Measurements from ENCODE around the gene SMARCD2. TPM values are rescaled to one million over a fixed set of nuclear protein-coding genes. Genes with fewer than 3 reads are reported as not detected.

The SMARCD2 gene
- total RNA-seq, 2 experiments from 2014 or later, result 100.0 to 101 TPM

GRCh38 chr17:63823659-63824331 lies 18.7 kb downstream of the SMARCD2 start:
- peaks cover 78% of the 10 kb centered on the region for H3K36me3 Mint-ChIP-seq (ENCODE audit: low read depth)
- ChIA-PET POLR2A (interaction anchor here (0.5 kb wide), 2 partner anchors 25 to 199 kb away, joined by 3 to 6 read pairs; no protein-coding TSS in a partner anchor), CTCF (no interaction called here)
- H3K27ac Mint-ChIP-seq, result peak overlapping the region; percentile 38
- peaks cover 43% of the 10 kb centered on the region for H3K4me1 Mint-ChIP-seq
- ATAC-seq (no peak), DNase-seq (no peak)
- no peaks in the 10 kb centered on the region for H3K9me3 Mint-ChIP-seq (ENCODE audit: low read depth)
- intact Hi-C loops (cut with DNase I, micrococcal nuclease), result loop anchor here in 1 of 2 experiments (10.0 kb wide), 1 partner anchor 199 kb away; the partner anchor contains the start of gene MAP3K3
- H3K4me3 Mint-ChIP-seq, result no peak overlapping the region
- H3K27me3 Mint-ChIP-seq, result no peaks in the 10 kb centered on the region

GRCh38 chr17:63822537-63822936 lies 19.9 kb downstream of the SMARCD2 start:
- ChIA-PET CTCF (interaction anchor here (0.7 kb wide), 1 partner anchor 10 kb away, joined by 3 read pairs; no protein-coding TSS in a partner anchor), POLR2A (interaction anchor here (0.6 kb wide), 1 partner anchor 50 kb away, joined by 3 read pairs; no protein-coding TSS in a partner anchor)

GRCh38 chr17:63821804-63822203 lies 20.7 kb downstream of the SMARCD2 start:
- ChIA-PET CTCF (interaction anchor here (0.6 to 1.2 kb wide), 3 partner anchors 18 to 70 kb away, joined by 3 read pairs; no protein-coding TSS in a partner anchor), POLR2A (interaction anchor here (0.6 to 0.7 kb wide), 2 partner anchors 25 to 50 kb away, joined by 3 read pairs; no protein-coding TSS in a partner anchor)

More at GRCh38 chr17:63822537-63822936, 19.9 kb downstream of the SMARCD2 start:
- H3K27me3 Mint-ChIP-seq, result no peaks in the 10 kb centered on the region
- peaks cover 80% of the 10 kb centered on the region for H3K36me3 Mint-ChIP-seq (ENCODE audit: low read depth)
- intact Hi-C loops (cut with DNase I, micrococcal nuclease), result loop anchor here in 1 of 2 experiments (10.0 kb wide), 1 partner anchor 198 kb away; the partner anchor contains the start of gene MAP3K3
- peak overlapping the region; percentile 68 for H3K27ac Mint-ChIP-seq
- H3K4me1 Mint-ChIP-seq, result peaks cover 34% of the 10 kb centered on the region
- H3K9me3 Mint-ChIP-seq (ENCODE audit: low read depth), result no peaks in the 10 kb centered on the region
- H3K4me3 Mint-ChIP-seq, result no peak overlapping the region
- no peak for DNase-seq
- no peak for ATAC-seq

DNA sequence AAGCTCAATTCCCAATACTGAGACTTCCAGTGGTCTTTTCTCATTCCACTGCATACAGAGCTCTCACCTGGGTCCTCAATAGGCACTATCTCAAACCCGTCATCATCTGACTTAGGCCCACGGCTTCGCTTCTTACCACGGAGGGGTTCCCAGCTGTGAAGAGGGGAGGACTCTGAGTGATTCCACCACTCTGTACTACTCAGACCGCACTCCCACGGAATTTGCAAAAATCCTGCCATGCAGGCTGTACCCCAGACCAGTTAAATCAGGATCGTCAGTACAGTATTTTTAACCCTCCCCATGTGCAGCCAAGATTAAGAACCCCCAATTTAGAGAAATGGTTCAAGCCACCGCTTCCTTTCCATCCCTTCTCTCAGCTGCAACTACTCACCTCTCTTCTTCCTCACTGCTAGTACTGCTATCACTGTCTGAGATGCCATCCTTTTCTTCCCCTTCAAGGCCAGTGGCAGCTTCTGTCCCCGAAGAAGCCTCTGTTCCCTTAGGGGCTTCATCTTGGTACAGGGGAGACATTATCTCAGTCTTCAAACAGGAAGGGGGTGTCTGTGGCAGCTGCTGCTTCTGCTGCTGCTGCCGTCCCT lies 21.4 kb downstream of the SMARCD2 start:
- intact Hi-C loops (cut with DNase I, micrococcal nuclease), result loop anchor here in 1 of 2 experiments (10.0 kb wide), 1 partner anchor 196 kb away; the partner anchor contains the start of gene MAP3K3
- POLR2A ChIA-PET, result interaction anchor here (0.7 kb wide), 1 partner anchor 25 kb away, joined by 3 read pairs; no protein-coding TSS in a partner anchor

More at GRCh38 chr17:63821804-63822203, 20.7 kb downstream of the SMARCD2 start:
- intact Hi-C loops (cut with DNase I, micrococcal nuclease), result loop anchor here in 1 of 2 experiments (10.0 kb wide), 1 partner anchor 197 kb away; the partner anchor contains the start of gene MAP3K3
- DNase-seq (no peak), ATAC-seq (no peak)
- Mint-ChIP-seq H3K9me3 (ENCODE audit: low read depth) (no peaks in the 10 kb centered on the region), H3K36me3 (ENCODE audit: low read depth) (peaks cover 81% of the 10 kb centered on the region), H3K27ac (peak overlapping the region; percentile 68), H3K4me3 (no peak overlapping the region), H3K27me3 (no peaks in the 10 kb centered on the region), H3K4me1 (peaks cover 34% of the 10 kb centered on the region)

DNA sequence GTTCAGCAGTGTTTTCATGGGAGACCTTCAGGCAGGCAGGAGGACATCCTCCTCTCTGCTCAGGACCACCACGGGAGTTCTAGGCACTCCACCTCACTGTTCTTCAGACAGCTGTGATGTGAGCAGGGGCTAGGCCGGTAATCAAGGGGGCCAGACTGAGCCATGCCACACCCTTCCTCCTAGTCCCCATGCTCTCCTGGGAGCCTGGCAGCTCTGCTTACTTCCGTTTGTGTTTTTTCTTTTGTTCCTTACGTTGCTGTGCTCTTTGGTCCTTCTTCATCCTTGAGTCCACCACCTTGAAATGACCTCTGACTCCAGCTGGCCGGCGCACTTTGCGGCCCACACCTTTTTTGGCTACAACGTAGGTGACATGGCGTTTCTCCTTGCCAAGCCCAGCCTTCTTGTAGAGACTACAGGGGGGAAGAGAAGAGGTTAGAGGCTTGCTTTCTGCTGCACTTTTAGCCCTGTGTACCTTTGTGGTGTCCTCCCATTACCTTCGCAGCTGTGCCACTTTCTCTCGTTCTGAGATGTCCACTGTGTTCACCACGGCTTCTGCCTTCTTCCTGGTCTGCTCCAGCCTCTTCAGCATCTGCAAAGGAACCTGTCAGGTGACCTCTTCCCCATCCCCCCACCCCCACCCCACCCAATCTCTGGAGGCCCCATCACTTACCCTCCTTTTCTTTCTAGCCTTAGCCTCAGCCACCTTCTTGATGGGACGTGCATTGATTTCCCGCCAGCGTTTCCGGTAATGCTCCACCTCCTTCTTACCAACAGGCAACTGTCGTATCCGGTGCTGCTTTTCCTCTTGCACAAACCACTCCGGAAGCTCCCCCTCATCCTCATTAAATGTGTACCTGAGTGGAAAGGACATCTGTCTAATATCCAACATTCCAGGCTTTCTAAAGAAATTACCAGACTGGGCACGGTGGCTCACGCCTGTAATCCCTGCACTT lies 22.6 kb downstream of the SMARCD2 start:
- Mint-ChIP-seq H3K27ac (peak overlapping the region; percentile 63), H3K4me1 (peaks cover 19% of the 10 kb centered on the region), H3K27me3 (no peaks in the 10 kb centered on the region), H3K36me3 (ENCODE audit: low read depth) (peaks cover 75% of the 10 kb centered on the region), H3K9me3 (ENCODE audit: low read depth) (no peaks in the 10 kb centered on the region), H3K4me3 (no peak overlapping the region)
- ATAC-seq (no peak), DNase-seq (peak; percentile 38)
- CTCF ChIA-PET, result interaction anchor here (0.8 to 1.1 kb wide), 2 partner anchors 15 kb away, joined by 3 to 4 read pairs; no protein-coding TSS in a partner anchor
- intact Hi-C loops (cut with DNase I, micrococcal nuclease), result loop anchor here in 1 of 2 experiments (10.0 kb wide), 1 partner anchor 195 kb away; the partner anchor contains the start of gene MAP3K3
- POLR2A ChIA-PET, result no interaction called here

More for the DNA sequence above, 21.4 kb downstream of the SMARCD2 start:
- CTCF ChIA-PET, result interaction anchor here (0.7 to 1.2 kb wide), 2 partner anchors 19 to 22 kb away, joined by 3 read pairs; no protein-coding TSS in a partner anchor
- H3K36me3 Mint-ChIP-seq (ENCODE audit: low read depth), result peaks cover 79% of the 10 kb centered on the region
- H3K27me3 Mint-ChIP-seq, result no peaks in the 10 kb centered on the region
- peaks cover 29% of the 10 kb centered on the region for H3K4me1 Mint-ChIP-seq
- no peak overlapping the region for H3K27ac Mint-ChIP-seq
- ATAC-seq (peak; percentile 13), DNase-seq (no peak)
- no peaks in the 10 kb centered on the region for H3K9me3 Mint-ChIP-seq (ENCODE audit: low read depth)
- no peak overlapping the region for H3K4me3 Mint-ChIP-seq

- no peak for DNase-seq
- Mint-ChIP-seq H3K4me1 (peaks cover 13% of the 10 kb centered on the region), H3K36me3 (ENCODE audit: low read depth) (peaks cover 72% of the 10 kb centered on the region), H3K4me3 (no peak overlapping the region), H3K27me3 (no peaks in the 10 kb centered on the region), H3K9me3 (ENCODE audit: low read depth) (no peaks in the 10 kb centered on the region), H3K27ac (peak overlapping the region; percentile 63)
- CTCF ChIA-PET, result interaction anchor here (1.1 kb wide), 2 partner anchors 9 to 14 kb away, joined by 3 to 4 read pairs; no protein-coding TSS in a partner anchor
- POLR2A ChIA-PET, result interaction anchor here (0.6 kb wide), 2 partner anchors 39 to 257 kb away, joined by 3 to 4 read pairs; no protein-coding TSS in a partner anchor
- ATAC-seq, result no peak
- intact Hi-C loops (cut with DNase I, micrococcal nuclease), result no loop called here
Observed at GRCh38 chr17:63819131-63819530, 23.4 kb downstream of the SMARCD2 start.

DNA sequence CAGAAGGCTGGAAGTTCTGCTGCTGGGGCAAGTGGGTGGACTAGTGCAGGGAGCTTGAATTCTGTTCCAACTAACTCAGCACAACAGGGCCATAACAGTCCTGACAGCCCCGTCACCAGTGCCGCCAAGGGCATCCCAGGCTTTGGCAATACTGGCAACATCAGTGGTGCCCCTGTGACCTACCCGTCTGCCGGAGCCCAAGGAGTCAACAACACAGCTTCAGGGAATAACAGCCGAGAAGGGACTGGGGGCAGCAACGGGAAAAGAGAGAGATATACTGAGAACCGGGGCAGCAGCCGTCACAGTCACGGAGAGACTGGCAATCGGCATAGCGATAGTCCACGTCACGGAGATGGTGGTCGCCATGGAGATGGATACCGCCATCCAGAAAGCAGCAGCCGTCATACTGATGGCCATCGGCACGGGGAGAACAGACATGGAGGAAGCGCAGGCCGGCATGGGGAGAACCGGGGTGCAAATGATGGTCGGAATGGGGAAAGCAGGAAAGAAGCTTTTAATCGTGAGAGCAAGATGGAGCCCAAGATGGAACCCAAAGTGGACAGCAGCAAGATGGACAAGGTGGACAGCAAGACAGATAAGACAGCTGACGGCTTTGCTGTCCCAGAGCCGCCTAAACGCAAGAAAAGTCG lies 24.6 kb downstream of the SMARCD2 start:
- Mint-ChIP-seq H3K27ac (no peak overlapping the region), H3K36me3 (ENCODE audit: low read depth) (peaks cover 72% of the 10 kb centered on the region), H3K4me3 (no peak overlapping the region), H3K9me3 (ENCODE audit: low read depth) (no peaks in the 10 kb centered on the region), H3K4me1 (peaks cover 5% of the 10 kb centered on the region), H3K27me3 (no peaks in the 10 kb centered on the region)
- no peak for ATAC-seq
- CTCF ChIA-PET, result interaction anchor here (0.7 to 1.3 kb wide), 4 partner anchors 10 to 36 kb away, joined by 3 read pairs; no protein-coding TSS in a partner anchor
- POLR2A ChIA-PET, result no interaction called here
- intact Hi-C loops (cut with DNase I, micrococcal nuclease), result no loop called here
- DNase-seq, result no peak

- ATAC-seq (no peak), DNase-seq (no peak)
- H3K27me3 Mint-ChIP-seq, result no peaks in the 10 kb centered on the region
- ChIA-PET POLR2A (interaction anchor here (0.6 kb wide), 1 partner anchor 139 kb away, joined by 3 read pairs; no protein-coding TSS in a partner anchor), CTCF (interaction anchor here (0.6 to 1.2 kb wide), 2 partner anchors 18 to 42 kb away, joined by 3 read pairs; partner anchors contain the start of gene DDX42)
- H3K36me3 Mint-ChIP-seq (ENCODE audit: low read depth), result peaks cover 71% of the 10 kb centered on the region
- H3K27ac Mint-ChIP-seq, result peak overlapping the region; percentile 1
- intact Hi-C loops (cut with DNase I, micrococcal nuclease), result no loop called here
- H3K4me1 Mint-ChIP-seq, result peaks cover 2% of the 10 kb centered on the region
- H3K4me3 Mint-ChIP-seq, result no peak overlapping the region
- no peaks in the 10 kb centered on the region for H3K9me3 Mint-ChIP-seq (ENCODE audit: low read depth)
Observed at GRCh38 chr17:63816669-63817068, 25.8 kb downstream of the SMARCD2 start.

DNA sequence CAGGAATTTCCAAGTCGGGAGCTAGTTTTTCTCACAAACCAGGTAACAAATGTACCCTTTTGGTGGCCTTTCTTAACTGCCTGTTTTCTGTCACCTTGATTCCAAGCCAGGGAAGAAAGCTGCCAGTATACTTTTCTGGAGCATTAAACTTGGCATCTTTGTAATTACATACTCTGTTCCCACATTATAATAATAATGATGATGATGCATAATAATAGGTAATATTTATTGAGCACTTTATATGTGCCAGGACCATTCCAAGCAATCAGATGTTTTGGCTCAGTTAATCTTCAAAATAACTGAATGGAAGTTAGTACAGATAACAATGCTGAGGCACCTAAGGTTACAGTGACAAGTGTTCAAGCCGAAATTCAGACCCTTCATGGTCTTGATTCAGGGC lies 26.4 kb downstream of the SMARCD2 start:
- intact Hi-C loops (cut with DNase I, micrococcal nuclease), result no loop called here
- ChIA-PET POLR2A (no interaction called here), CTCF (interaction anchor here (0.6 to 1.2 kb wide), 2 partner anchors 18 to 42 kb away, joined by 3 read pairs; partner anchors contain the start of gene DDX42)
- no peak for DNase-seq
- ATAC-seq, result no peak
- Mint-ChIP-seq H3K36me3 (ENCODE audit: low read depth) (peaks cover 74% of the 10 kb centered on the region), H3K4me3 (no peak overlapping the region), H3K27me3 (no peaks in the 10 kb centered on the region), H3K4me1 (peaks cover 2% of the 10 kb centered on the region), H3K9me3 (ENCODE audit: low read depth) (no peaks in the 10 kb centered on the region), H3K27ac (no peak overlapping the region)

DNA sequence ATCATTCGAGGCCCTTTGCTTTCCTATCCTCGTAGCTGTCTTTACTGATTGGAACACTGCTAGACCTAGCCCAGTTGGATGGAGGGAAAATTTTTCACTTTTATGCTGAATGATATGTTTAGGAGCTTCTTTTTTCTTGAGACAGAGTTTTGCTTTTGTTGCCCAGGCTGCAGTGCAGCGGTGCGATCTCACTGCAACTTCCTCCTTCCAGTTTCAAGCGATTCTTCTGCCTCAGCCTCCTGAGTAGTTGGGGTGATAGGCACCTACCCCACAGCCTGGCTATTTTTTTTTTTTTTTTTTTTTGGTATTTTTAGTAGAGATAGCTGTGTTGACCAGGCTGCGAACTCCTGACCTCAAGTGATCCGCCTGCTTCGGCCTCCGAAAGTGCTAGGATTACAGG lies 32.5 kb downstream of the SMARCD2 start:
- Mint-ChIP-seq H3K4me1 (peaks cover 7% of the 10 kb centered on the region), H3K9me3 (ENCODE audit: low read depth) (no peaks in the 10 kb centered on the region), H3K27me3 (no peaks in the 10 kb centered on the region), H3K4me3 (no peak overlapping the region), H3K36me3 (ENCODE audit: low read depth) (peaks cover 76% of the 10 kb centered on the region), H3K27ac (no peak overlapping the region)
- DNase-seq (no peak), ATAC-seq (no peak)
- ChIA-PET CTCF (interaction anchor here (0.7 to 0.9 kb wide), 4 partner anchors 10 to 250 kb away, joined by 3 read pairs; partner anchors contain the start of genes CCDC47 and DDX42), POLR2A (interaction anchor here (0.6 to 1.0 kb wide), 2 partner anchors 34 to 102 kb away, joined by 3 to 4 read pairs; no protein-coding TSS in a partner anchor)
- intact Hi-C loops (cut with DNase I, micrococcal nuclease), result no loop called here

Data from activated CD4-positive, alpha-beta T cell treated with anti-CD3 and anti-CD28 coated beads for 36 hours (primary cell).